ENCODE data around the gene SNRNP35.

GRCh38 chr12:123465084-123465483 lies 7.1 kb downstream of the SNRNP35 start:
- TF ChIP-seq CTCF (IDR thresholded peaks at IDR 0.05; ENCODE audit: borderline replicate concordance, extremely low read depth, low read length, poor library complexity, severe bottlenecking) (no peak), EZH2 (IDR thresholded peaks at IDR 0.05; ENCODE audit: borderline replicate concordance, low read depth, low read length, severe bottlenecking) (no peak)

Data from DND-41 (cell line).